ENCODE measurements around the gene ERMAP.
"Not testable (repeated sequence)": the region's sequence is repeated elsewhere in the genome, so short reads cannot be mapped to it uniquely, and the experiment has no call there.

ERMAP gene

DNA sequence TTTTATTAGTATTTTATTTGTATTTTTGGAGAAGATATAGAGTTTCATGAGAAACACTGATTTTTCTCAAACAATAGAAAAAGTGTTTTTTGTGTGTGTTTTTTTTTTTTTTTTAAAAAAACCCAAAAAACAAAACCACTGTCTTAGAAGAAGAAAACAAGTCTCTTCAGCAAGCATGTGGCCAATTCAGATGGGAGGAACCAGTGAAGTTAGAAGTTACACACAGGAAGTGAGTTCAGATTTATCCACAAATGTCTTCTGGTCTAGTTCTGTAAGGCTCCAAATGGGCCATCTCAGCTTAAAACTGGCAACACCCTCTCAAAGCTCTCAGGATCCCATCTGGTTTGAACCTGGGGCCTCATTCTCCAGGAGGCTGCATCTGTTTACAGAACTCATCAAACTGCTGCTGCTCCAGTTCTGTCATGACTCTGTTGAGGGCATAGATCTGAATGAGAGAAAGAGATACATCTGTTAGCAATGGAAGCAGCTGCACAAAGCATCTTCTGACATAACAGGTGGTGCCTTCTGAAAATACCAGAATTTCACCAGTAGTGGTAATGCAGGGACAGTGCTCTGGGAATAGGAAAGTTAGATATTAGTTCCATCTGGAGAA is 9.8 kb upstream of the ERMAP start:
- no peak for DNase-seq (ENCODE audit: low spot score)

DNA sequence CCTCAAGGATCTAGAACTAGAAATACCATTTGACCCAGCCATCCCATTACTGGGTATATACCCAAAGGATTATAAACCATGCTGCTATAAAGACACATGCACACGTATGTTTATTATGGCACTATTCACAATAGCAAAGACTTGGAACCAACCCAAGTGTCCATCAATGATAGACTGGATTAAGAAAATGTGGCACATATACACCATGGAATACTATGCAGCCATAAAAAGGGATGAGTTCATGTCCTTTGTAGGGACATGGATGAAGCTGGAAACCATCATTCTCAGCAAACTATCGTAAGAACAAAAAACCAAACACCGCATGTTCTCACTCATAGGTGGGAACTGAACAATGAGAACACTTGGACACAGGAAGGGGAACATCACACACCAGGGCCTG is 2.1 kb upstream of the ERMAP start:
- DNase-seq (ENCODE audit: low spot score), result not testable (repeated sequence)

DNA sequence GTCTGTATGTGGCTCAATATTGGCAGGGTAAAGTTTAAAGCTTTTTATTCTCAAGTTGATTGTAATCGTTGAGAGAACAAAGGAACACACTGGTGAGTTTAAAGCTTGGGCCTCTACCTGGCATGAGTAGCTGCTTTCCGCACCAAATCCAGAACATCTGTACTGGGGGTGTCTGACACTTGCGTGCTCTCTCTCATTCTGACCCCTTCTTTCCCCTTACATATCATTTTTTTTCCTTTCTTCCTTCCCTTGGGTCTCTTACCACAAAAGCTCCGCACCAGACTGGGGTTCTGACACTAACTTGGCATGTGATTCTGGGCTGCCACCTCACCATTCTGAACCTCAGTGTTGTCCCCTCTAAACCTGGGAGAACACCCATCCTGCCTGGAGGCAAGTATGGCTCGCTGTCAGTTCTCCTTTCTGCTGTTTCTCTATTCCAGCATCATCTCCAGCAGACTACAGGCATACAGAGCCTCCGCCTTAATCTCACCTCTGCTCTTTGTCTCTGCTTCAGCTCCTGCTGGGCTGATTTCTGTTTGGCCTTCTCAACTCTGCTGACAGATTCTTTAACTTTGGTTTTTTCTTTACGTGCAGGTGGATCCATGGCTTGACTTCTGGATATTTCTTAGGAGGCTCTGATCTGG is 859 bp upstream of the ERMAP start:
- no peak for DNase-seq (ENCODE audit: low spot score)

DNA sequence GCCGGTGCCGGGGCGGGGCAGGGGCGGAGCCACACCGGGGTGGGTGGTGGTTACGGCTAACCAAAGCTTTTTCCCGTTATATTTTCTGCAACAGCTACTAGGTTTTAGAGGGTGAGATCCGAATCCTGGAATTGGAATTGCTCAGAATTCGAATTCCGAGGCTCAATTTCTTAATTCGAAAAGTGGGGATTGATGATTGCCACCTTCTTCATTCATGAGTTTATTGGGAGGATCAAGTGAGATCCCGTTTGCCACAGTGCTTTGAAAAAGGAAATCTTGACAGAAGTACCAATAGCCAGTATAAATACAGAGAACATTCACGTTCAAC is 482 bp downstream of the ERMAP start:
- DNase-seq (ENCODE audit: low spot score), result no peak

DNA sequence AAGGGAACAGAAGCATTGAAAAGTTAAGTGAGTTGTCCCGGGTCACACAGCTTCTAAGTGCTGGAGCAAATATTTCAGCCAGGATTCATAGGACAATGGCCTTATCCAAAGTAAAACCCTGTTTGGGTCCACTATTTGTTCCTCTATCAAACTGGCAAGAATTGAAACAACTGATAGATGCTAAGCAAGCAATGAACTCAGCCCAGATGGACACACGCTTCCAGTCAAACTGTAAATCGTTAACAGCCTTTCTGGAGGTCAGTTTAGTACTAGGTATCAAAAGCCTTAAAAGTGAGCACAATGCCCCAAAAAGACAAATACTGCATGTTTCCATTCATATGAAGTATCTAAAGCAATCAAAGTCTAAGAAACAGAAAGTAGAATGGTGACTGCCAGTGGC is 1.1 kb downstream of the ERMAP start:
- DNase-seq (ENCODE audit: low spot score), result no peak

DNA sequence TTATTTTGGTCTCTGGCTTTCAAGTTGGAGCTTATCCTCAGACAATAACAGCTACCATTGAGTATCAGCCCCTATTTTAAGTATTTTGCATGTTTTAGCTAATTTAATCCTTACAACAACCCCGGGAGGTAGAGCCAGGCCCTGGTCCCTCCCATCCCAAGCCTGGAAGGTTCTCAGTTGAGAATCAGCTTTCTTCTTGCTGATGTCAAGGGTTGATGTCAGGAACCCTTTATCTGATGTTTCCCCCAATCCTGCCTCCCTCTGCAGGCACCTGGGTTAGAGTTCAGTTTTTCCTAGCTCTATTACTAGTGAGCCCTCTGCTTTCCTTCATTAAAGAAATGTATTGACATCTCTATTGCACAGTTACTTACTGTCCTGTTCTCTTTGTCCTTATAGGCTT is 3.9 kb downstream of the ERMAP start:
- no peak for DNase-seq (ENCODE audit: low spot score)

DNA sequence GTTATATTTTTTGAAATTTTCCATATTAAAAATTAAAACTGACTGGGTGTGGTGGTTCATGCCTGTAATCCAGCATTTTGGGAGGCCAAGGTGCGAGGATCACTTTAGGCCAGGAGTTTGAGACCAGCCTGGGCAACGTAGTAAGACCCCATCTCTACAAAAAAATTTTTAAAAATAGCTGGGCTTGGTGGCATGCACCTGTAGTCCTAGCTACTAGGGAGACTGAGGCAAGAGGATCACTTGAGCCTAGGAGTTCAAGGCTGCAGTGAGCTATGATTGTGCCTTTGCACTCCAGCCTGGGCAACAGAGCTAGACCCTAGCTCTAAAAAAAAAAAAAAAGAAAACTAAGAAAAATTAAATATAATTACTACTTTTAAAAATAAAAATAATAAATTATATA is 4.8 kb downstream of the ERMAP start:
- no peak for DNase-seq (ENCODE audit: low spot score)

DNA sequence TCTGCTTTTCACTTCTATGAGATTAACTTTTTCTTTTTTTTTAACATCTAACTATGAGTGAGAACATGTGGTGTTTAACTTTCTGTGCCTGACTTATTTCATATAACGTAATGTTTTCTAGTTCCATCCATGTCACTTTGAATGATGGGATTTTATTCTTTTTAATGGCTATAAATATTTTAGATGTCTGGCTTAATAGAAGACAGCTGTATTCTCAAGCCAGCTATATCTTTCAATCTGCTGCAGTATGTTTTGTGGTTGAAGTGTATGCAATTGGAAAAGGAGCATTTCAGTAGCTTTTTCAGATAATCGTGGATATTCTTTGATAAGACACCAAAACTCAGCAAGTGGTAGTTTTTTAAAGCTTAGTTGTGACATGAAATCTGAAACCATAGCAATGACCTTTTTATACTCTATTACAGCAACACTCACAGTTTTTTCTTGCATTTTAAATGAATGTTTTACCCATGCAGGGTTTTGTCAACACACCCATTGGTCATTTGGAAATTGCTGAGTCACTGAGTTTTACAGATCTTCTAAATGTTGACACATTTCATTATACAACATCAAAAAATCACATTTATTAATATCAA is 6.0 kb downstream of the ERMAP start:
- DNase-seq (ENCODE audit: low spot score), result no peak

DNA sequence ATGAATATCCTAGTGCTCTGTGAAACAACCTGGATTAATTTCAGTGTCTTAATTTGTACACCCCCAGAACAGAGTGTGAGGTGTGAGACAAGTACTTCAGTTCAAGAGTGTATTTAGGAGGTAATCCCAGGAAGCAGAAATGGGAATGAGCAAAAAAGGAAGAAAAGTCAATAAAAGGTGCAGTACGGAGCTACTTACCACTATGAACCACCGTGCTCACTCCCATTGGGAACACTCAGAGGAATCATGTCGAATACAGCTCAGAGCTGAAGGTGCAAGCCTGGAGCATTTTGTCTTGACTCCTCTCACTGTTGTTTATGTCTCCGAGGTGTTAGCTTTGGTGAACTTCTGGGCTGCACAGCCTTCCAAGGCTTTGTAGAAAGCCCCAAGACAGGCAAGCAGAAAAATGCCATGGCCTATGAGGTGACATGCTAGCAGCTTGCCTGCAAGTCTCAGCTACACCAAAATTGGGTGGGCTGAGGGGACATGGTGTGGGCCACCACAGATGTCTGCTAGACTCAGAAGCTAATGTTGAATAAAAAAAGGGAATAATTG is 7.6 kb downstream of the ERMAP start:
- no peak for DNase-seq (ENCODE audit: low spot score)

DNA sequence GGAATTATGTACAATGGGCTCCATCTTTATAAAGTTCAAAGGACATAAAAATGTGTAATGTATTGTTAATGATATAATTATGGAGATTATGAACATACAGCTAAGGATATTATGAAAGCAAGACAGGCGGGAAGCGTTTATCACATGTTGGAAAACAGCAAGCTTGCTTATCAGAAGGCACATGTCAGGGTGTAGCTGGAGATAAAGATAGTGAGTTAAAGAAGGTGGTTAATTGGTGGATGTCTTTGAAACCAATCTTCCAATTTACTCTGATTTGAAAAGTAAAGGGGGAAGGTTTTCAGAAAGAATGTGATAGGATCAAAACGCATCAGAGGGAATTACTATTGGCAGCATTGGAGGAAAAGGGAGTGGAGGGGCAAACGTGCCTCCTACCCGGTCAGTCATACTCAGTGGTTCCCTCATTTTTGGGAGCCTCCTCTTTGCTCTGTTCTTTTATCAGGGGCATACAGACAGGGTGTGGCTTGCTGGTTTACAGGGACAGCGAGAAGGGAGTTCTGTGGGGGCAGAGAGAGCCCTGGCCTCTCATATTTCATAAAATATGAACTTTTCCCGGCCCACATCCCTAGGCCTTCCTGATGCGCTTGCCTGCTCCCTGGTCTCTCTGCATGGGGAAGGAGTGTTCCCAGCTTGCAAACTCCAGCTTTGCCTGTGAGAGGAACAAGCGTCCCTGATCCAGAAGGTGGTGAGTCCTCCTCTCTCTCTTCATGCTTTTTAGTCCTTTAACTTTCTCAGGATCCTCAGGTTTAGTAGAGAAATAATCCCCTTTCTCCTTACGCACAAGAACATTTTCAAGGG is 8.3 kb downstream of the ERMAP start:
- DNase-seq (ENCODE audit: low spot score), result no peak

DNA sequence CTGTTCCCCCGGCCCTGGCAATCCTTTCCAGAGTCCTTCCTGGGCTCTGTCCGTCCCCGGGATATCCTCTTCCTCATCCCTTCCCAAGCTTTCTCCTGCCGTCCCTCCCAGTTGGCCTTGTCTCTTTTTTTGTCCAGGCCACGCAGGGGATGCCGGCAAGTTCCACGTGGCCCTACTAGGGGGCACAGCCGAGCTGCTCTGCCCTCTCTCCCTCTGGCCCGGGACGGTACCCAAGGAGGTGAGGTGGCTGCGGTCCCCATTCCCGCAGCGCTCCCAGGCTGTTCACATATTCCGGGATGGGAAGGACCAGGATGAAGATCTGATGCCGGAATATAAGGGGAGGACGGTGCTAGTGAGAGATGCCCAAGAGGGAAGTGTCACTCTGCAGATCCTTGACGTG is 13.7 kb downstream of the ERMAP start:
- DNase-seq (ENCODE audit: low spot score), result peak; percentile 24

DNA sequence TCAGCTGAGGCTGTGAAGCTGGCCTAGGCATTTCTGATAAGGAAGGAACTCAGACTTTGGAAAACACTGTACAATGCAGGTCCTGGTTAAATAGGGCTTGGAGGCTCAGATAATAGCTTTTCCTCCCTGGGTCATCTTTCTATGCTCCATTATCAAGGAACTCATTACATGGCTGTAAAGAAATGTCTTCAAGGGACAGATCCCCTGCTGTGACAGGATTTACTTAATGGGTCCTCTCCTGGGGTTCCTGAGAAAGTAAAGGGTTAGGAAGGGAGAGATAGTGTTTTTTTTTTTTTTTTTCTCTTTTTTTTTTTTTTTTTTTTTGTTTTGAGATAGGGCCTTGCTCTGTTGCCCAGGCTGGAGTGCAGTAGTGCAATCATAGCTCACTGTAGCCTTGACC is 14.4 kb downstream of the ERMAP start:
- no peak for DNase-seq (ENCODE audit: low spot score)

DNA sequence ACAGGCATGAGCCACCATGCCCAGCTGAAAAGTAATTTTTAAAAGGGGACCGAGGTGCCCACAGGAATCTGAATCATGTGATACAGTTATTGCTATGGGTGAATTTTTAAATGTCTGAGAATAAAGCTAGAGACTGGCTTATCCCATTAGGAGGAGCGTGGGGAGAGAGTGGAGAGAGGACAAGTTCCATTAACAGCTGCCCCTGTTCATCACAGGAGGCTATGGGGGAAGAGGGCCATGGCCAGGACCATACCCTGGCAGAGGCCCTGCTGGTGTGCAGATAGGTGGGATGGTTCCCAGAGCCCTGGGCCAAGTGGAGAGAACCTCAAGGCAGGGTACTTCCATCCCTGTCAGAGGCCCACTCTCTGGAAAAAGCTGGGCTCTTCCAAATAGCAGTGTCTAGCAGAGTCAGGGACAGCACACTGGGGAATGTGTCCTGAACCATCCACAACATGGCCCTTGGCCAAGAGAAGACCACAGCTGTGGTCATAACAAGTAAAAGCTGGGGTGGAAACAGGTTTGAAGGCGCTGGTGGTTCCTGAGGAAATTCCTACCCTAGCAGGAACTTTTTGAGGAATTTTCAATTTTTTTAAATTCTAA is 15.8 kb downstream of the ERMAP start:
- DNase-seq (ENCODE audit: low spot score), result no peak

DNA sequence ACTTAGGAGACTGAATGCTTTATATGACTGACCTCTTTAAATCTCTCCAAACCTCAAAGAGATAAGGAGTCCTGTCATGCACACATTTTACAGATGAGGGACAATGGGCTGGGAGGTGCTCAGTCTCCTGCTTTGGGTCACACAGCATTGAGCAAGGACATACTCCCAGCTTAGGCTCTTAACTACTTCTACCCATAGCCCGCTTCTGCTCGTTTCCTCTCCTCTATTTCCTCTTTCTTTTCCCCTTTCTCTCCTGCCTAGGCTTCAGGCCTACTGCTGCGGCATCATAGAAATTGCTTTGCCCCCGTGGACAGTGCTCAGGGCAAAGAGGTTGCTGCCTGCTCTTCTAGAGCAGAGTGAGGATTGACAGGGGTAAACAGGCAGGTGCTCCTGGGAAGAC is 17.1 kb downstream of the ERMAP start:
- DNase-seq (ENCODE audit: low spot score), result no peak

DNA sequence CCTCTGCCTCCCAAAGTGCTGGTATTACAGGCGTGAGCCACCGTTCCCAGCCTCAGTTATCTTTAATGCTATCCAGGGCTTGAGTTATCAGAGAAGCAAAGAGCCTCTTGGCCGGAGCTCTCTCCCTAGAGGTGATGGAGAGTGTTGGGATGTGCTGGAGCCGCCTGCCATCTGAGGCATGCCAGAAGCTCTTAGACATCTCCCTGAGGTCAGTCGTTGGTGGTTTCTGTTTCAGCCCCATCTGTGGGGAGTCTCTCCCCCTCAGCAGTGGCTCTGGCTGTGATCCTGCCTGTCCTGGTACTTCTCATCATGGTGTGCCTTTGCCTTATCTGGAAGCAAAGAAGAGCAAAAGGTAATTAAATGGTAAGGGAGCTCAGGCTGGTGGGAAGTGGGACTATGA is 17.9 kb downstream of the ERMAP start:
- no peak for DNase-seq (ENCODE audit: low spot score)

DNA sequence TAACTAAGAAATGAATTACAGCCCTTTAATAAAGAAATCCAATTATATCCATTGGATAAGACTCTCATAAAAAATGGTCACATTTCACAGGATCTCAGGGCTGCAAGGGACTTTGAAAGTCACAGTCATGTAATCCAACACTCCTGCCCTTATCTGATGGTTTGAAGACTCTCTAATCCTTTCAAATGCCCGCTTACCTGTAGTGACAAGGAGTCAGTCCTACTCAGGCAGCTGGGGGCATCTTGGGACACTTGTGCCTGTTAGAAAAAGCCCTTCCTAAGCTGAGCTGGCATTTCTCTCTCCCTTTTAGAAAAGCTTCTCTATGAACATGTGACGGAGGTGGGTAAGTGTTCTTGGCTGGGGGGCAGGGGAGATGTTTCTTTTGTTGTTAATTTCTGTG is 18.5 kb downstream of the ERMAP start:
- no peak for DNase-seq (ENCODE audit: low spot score)

DNA sequence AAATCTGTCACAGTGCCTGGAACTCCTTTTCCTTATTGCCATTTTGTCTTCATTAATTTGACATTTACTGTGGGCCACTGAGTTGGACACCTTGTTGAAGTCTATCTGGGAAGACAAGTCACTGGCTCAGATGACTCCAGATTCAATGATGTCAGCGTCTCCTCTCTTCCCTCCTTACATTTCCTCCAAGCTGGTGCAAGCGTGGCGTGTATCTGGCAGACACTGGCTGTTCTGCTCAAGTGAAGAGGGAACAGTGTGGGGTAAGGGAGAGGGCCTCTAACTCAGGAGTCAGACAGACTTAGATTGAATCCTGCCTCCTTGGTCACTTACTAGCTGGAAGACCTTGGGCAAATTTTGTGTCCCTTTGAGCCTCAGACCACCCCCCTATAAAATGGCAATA is 20.8 kb downstream of the ERMAP start:
- DNase-seq (ENCODE audit: low spot score), result no peak

DNA sequence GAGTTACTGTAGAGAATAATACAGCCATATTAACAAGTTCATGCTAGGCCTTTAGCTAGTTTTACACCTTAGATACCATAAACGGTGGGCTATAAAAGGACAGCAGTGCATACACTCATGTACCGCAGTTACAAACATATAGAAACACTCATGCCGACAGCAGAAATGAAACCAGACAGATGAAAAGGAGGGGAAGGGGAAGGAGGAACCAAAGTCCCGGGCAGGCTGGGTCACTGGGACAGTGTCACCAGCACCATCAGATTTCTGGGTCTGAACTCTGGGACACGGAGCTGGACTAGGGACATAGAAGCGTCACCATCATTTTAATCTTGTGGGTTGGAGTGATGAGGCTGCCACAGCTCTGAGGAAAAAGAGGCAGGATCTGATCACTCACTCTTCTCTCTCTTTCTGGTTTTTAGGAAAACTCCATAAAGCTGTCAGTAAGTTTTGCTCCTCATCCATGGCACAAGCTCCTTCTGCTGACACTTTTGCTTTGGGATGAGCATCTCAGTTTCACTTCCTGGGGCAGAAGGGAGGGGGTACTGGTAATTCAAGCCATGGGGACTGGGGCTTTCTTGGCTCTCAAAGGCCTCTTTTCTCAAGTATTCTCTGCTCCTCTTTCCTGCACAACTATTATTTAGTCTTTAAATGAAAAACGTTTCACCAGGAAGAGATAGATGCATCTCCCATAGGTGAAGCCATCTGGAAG is 21.7 kb downstream of the ERMAP start:
- no peak for DNase-seq (ENCODE audit: low spot score)

DNA sequence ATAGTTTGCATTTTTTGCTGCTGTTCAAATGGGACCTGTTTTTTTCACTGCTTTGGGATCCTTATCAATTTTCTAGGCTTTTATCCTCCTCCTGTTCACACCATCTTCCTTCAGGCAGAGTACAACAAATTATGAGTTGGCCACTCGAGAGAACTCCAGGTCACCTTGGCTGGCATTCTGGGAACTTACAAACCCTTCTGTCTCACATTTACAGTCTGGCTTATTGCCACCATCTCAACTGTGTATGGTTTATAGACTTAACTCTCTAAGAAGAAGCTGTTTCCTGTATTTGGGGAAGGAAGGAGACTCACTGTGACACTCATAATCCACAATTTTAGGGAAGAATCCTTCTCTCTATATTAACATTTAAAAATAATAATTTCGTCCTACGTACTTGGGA is 24.1 kb downstream of the ERMAP start:
- DNase-seq (ENCODE audit: low spot score), result no peak

DNA sequence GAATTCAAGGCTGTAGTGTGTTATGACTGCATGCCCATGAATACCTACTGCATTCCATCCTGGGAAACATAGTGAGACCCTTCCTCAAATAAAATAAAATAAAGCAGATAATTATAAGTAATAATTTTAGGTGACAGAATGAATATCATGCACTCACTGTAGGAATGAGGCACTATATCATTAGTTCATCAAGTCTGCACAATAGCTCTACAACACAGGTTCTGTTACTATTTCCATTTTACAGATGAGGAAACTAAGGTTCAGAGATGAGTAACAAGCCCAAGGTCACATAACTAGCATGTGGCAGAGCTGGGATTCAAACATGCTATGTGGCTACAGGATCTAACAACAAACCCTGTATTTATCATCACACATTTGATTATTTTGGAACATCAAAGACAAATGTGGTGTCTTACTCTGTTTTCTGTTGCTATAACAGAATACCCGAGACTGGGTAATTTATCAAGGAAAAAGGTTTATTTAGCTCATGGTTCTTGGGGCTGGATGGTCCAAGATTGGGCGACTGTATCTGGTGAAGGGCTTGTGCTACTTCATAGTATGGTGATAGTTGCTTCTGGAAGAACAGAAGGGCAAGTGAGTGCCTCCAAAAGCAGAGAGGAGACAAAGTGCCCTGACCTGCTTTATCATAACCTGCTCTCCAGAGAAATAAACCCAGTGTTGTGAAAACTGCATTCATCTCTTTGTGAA is 24.7 kb downstream of the ERMAP start:
- no peak for DNase-seq (ENCODE audit: low spot score)

DNA sequence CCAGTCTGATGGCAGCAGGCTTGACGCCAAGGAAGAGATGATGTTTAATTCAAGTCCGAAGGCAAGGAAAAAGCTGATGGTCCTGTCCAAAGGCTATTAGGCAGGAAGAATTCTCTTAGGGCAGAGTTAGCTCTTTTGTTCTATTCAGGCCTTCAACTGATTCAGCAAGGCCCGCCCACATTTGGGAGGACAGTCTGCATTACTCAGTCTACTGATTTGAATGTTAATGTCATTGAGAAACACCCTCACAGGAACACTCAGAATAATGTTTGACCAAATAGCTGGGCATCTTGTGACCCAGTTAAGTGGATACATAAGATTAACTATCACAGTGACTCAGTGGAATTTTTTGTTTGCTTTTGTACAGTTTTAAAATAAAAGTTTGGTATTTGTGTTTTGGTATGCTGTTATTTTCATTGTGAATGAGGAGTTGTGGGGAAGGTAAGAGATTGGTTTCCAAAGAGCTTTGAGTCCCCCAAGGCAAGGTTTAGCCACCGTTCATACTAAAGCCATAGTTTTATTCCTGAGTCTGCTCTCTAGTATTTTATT is 27.7 kb downstream of the ERMAP start:
- no peak for DNase-seq (ENCODE audit: low spot score)

Measured in iPS-NIHi11 (cell line).